Endothelial cell (in vitro differentiated cells): ENCODE data around the gene PLXNA2. TPM values are rescaled to one million over a fixed set of nuclear protein-coding genes. Genes with fewer than 3 reads are reported as not detected.

Source experiments
- DNase-seq: peaks from one replicate; pipeline ENCODE4 v3.0.0; 2021; ENCODE audit warnings: low spot score
- H3K27ac Mint-ChIP-seq: one replicate; pipeline ENCODE4 v1.8.0; 2021; ENCODE audit warnings: mixed read lengths, inconsistent platforms; ENCODE audit not compliant: unreplicated experiment
- H3K27me3 Mint-ChIP-seq: one replicate; pipeline ENCODE4 v1.8.0; 2021; ENCODE audit warnings: mild to moderate bottlenecking, moderate library complexity, mixed read lengths, inconsistent platforms; ENCODE audit not compliant: unreplicated experiment
- H3K36me3 Mint-ChIP-seq: one replicate; pipeline ENCODE4 v1.8.0; 2021; ENCODE audit warnings: mild to moderate bottlenecking, low read depth, mixed read lengths, inconsistent platforms; ENCODE audit not compliant: unreplicated experiment
- H3K4me1 Mint-ChIP-seq: one replicate; pipeline ENCODE4 v1.8.0; 2021; ENCODE audit warnings: mild to moderate bottlenecking, mixed read lengths, inconsistent platforms; ENCODE audit not compliant: unreplicated experiment
- H3K4me3 Mint-ChIP-seq: one replicate; pipeline ENCODE4 v1.8.0; 2021; ENCODE audit warnings: mild to moderate bottlenecking, mixed read lengths, inconsistent platforms; ENCODE audit not compliant: unreplicated experiment
- H3K9me3 Mint-ChIP-seq: one replicate; pipeline ENCODE4 v1.8.0; 2021; ENCODE audit warnings: mixed read lengths, inconsistent platforms; ENCODE audit not compliant: unreplicated experiment
- CTCF ChIP-seq: fragments of 200-600 bp; sonication (generic); IDR thresholded peaks from one replicate; pipeline ENCODE4 v1.5.0; 2021; ENCODE audit warnings: antibody characterized with exemption; ENCODE audit not compliant: unreplicated experiment
- total RNA-seq: library from RNA; stranded (reverse); fragmentation: NEBNext Ultra II Directional; extraction: Animal tissue kit (Norgen Biotek cat#: 25700); gene quantifications from one replicate; pipeline ENCODE4 v1.2.1, GENCODE V29; 2021; ENCODE audit not compliant: unreplicated experiment

Gene PLXNA2
- total RNA-seq, 1 donor from 2014 or later: 25.6 TPM

- Mint-ChIP-seq H3K4me3 (no peak overlapping the region), H3K36me3 (no peaks in the 10 kb centered on the region)
These were observed 71.6 kb downstream of the PLXNA2 start for GRCh38 chr1:208172423-208173145.

GRCh38 chr1:208171616-208172422 is 72.4 kb downstream of the PLXNA2 start:
- no peaks in the 10 kb centered on the region for H3K9me3 Mint-ChIP-seq
- no peak overlapping the region for H3K27ac Mint-ChIP-seq
- TF ChIP-seq CTCF: no peak
- no peak overlapping the region for H3K4me3 Mint-ChIP-seq
- peaks cover 10% of the 10 kb centered on the region for H3K27me3 Mint-ChIP-seq
- peaks cover 37% of the 10 kb centered on the region for H3K4me1 Mint-ChIP-seq
- no peaks in the 10 kb centered on the region for H3K36me3 Mint-ChIP-seq
- no peak for DNase-seq

More at GRCh38 chr1:208172423-208173145, 71.6 kb downstream of the PLXNA2 start:
- Mint-ChIP-seq H3K9me3 (no peaks in the 10 kb centered on the region), H3K27ac (no peak overlapping the region), H3K4me1 (peaks cover 30% of the 10 kb centered on the region), H3K27me3 (peaks cover 8% of the 10 kb centered on the region)
- DNase-seq: no peak
- no peak for TF ChIP-seq CTCF

GRCh38 chr1:208170252-208170651 is 73.9 kb downstream of the PLXNA2 start:
- DNase-seq: no peak
- Mint-ChIP-seq H3K9me3 (no peaks in the 10 kb centered on the region), H3K27me3 (peaks cover 10% of the 10 kb centered on the region), H3K27ac (no peak overlapping the region), H3K4me1 (peaks cover 45% of the 10 kb centered on the region), H3K4me3 (no peak overlapping the region), H3K36me3 (no peaks in the 10 kb centered on the region)
- TF ChIP-seq CTCF: no peak

GRCh38 chr1:208169081-208169879 is 74.9 kb downstream of the PLXNA2 start:
- Mint-ChIP-seq H3K4me1 (peaks cover 41% of the 10 kb centered on the region), H3K27ac (no peak overlapping the region), H3K27me3 (peaks cover 10% of the 10 kb centered on the region), H3K36me3 (no peaks in the 10 kb centered on the region), H3K9me3 (no peaks in the 10 kb centered on the region), H3K4me3 (no peak overlapping the region)
- TF ChIP-seq CTCF: no peak
- no peak for DNase-seq
